Karpas-422 (cell line): ENCODE data around the gene MYB. TPM values are rescaled to one million over a fixed set of nuclear protein-coding genes. Genes with fewer than 3 reads are reported as not detected.
"Not testable (repeated sequence)": the region's sequence is repeated elsewhere in the genome, so short reads cannot be mapped to it uniquely, and the experiment has no call there.

Experiments
- DNase-seq: peaks from one replicate; pipeline ENCODE4 v3.0.0-alpha.2; 2015
- H2AFZ ChIP-seq: fragments of 200-600 bp; sonication (generic); 2 replicates; pipeline ENCODE4 v1.6.1; 2014; ENCODE audit warnings: antibody characterized with exemption, low read length, mixed read lengths
- H3K27ac ChIP-seq: fragments of 200-600 bp; sonication (generic); 2 replicates; pipeline ENCODE4 v1.5.1; 2014; ENCODE audit warnings: mild to moderate bottlenecking, low read length, moderate library complexity
- H3K27me3 ChIP-seq: fragments of 200-600 bp; sonication (generic); 2 replicates; pipeline ENCODE4 v1.6.1; 2014; ENCODE audit warnings: low read length, mixed read lengths
- H3K36me3 ChIP-seq: fragments of 200-600 bp; sonication (generic); 2 replicates; pipeline ENCODE4 v1.6.1; 2014; ENCODE audit warnings: low read length, mixed read lengths; ENCODE audit not compliant: insufficient read depth
- H3K4me1 ChIP-seq: fragments of 200-600 bp; sonication (generic); 2 replicates; pipeline ENCODE4 v1.6.1; 2014; ENCODE audit warnings: mild to moderate bottlenecking, low read length, mixed read lengths
- H3K4me2 ChIP-seq: fragments of 200-600 bp; sonication (generic); 2 replicates; pipeline ENCODE4 v1.6.1; 2014; ENCODE audit warnings: low read length, low read depth, mild to moderate bottlenecking; ENCODE audit not compliant: poor library complexity, severe bottlenecking
- H3K4me3 ChIP-seq: fragments of 200-600 bp; sonication (generic); 2 replicates; pipeline ENCODE4 v1.5.1; 2014; ENCODE audit warnings: mild to moderate bottlenecking, antibody characterized with exemption, low read length, mixed read lengths
- H3K79me2 ChIP-seq: fragments of 200-600 bp; sonication (generic); 2 replicates; pipeline ENCODE4 v1.6.1; 2014; ENCODE audit warnings: mild to moderate bottlenecking, low read length, mixed read lengths
- H3K9ac ChIP-seq: fragments of 200-600 bp; sonication (generic); 2 replicates; pipeline ENCODE4 v1.6.0; 2014; ENCODE audit warnings: low read length
- H3K9me2 ChIP-seq: fragments of 200-600 bp; sonication (generic), shearing (Covaris generic); replicated peaks from 2 replicates; pipeline ENCODE4 v1.6.0; 2014; ENCODE audit warnings: mild to moderate bottlenecking, low read length, moderate library complexity; ENCODE audit not compliant: insufficient read depth
- H3K9me3 ChIP-seq: fragments of 300-700, 200-600 bp; sonication (generic); 2 replicates; pipeline ENCODE4 v1.6.1; 2014; ENCODE audit warnings: low read length, mixed read lengths
- H4K20me1 ChIP-seq: fragments of 200-600 bp; sonication (generic); 2 replicates; pipeline ENCODE4 v1.6.1; 2014; ENCODE audit warnings: mild to moderate bottlenecking, antibody characterized with exemption, low read length, low read depth; ENCODE audit not compliant: insufficient read depth
- total RNA-seq: library from RNA; depleted of rRNA; stranded (reverse); fragments of >200 nt; shearing (Covaris generic); gene quantifications from 2 replicates; pipeline ENCODE4 v1.2.3, GENCODE V29; 2014; ENCODE audit warnings: low replicate concordance

Gene MYB
- total RNA-seq, 1 experiment from 2014 or later: 11.8 TPM

DNA sequence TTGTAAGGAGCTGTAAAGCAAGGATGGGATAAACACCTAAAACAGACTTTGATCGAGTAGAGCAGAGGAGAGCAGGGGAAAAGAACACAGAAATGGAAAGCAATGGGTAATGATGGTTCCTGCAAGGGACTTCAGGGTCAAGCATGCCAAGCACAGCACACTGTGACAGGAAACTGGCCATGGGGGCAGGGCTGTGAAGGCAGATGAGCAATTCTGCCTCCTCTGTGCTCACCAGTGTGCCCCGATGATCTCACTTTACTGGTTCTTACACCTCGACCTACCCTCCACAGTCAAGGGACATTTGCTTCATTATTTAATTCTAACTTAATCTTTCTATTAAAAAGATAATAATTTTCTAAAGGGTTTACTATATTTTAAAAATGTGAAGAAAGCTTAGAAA, 21.6 kb upstream of the MYB start:
- DNase-seq: no peak
- no peaks in the 10 kb centered on the region for H3K27me3 ChIP-seq
- no peak overlapping the region for H3K9ac ChIP-seq
- no peak overlapping the region for H3K27ac ChIP-seq
- H3K4me1 ChIP-seq: peaks cover 5% of the 10 kb centered on the region
- no peak overlapping the region for H2AFZ ChIP-seq
- no peaks in the 10 kb centered on the region for H3K9me3 ChIP-seq
- no peak overlapping the region for H3K4me2 ChIP-seq
- no peaks in the 10 kb centered on the region for H3K79me2 ChIP-seq
- no peaks in the 10 kb centered on the region for H3K36me3 ChIP-seq
- H3K9me2 ChIP-seq: no peaks in the 10 kb centered on the region
- H4K20me1 ChIP-seq: no peaks in the 10 kb centered on the region
- no peak overlapping the region for H3K4me3 ChIP-seq

DNA sequence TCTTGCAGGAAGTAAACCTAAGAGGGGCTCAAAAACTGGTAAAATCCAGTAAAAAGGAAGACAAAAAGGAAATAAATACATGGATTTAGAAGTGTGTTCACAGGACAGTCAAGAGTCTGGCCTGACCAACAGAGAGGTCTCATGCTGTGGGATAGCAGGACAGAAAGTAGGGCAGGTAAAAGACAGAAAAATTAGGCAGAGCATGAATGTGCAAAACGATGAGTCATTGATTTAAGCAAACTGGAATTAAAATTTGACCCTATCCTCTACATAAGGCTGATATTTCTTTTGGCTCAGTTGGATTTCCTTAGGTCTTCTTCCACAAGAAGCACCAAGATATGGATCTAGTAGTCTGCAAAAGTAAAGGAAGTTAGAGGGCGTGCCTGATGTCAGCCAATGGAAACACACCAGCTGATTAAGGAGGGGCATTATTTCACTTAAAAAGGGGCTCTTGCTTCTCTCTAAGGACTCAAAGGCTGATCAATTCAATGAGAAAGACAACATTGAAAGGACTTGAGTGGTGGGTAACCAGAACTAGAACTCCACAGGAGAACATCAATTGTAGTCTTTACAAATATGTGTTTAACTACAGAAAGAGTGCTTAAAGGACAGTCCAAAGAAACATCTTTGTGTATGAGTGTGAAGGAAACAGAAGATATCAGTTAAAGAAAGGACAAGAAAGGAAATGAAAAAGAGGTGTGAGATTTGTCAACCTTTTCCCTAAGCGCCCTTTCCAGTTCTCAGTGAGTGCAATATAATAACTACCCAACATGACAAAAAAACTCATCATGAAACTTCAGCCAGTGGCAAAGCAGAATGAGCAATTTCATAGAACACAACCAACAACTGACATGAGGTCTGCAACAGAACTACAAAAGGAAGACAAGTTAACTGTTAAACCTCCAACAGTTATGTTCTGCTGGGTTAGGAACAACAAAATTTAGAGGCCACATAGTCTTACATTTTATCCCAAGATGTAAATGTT, 19.4 kb upstream of the MYB start:
- DNase-seq: no peak
- no peak overlapping the region for H3K27ac ChIP-seq
- H4K20me1 ChIP-seq: no peaks in the 10 kb centered on the region
- no peaks in the 10 kb centered on the region for H3K27me3 ChIP-seq
- H3K36me3 ChIP-seq: no peaks in the 10 kb centered on the region
- H3K4me2 ChIP-seq: no peak overlapping the region
- no peaks in the 10 kb centered on the region for H3K9me2 ChIP-seq
- H3K4me3 ChIP-seq: no peak overlapping the region
- H3K9ac ChIP-seq: no peak overlapping the region
- no peak overlapping the region for H2AFZ ChIP-seq
- H3K9me3 ChIP-seq: no peaks in the 10 kb centered on the region
- H3K4me1 ChIP-seq: peaks cover 5% of the 10 kb centered on the region
- H3K79me2 ChIP-seq: no peaks in the 10 kb centered on the region

DNA sequence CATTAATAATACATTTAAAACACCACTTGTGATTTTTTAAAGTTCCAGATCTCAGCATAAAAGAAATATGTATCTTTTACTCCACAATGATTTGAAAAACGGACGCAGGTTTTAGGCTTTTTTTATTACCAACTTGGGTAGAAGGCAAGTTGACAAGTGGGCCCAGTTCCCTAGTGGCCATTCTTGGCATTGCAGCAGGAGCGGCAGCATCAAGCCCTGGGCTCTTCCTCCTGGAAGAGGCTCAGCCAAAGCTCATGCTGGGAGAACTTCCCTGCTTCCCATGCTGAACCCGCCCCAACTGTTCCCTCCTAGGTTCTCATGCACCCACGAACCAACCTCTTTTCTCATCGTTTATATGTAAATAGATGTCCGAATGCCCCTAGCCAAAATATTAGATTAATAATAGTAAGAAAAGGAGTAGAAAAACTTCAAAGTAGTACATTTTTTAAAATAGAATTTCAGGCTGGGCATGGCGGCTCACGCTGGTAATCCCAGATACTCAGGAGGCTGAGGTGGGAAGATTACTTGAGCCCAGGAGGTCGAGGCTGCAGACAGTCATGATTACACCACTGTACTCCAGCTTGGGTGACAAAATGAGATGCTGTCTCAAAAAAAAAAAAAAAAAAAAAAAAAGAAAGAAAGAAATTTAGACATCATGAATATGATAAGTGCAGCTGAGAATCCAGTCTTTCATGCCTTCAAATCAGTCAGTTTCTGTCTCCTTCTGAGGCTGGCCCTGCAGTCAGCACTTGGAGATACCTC, 18.2 kb upstream of the MYB start:
- Histone ChIP-seq H3K36me3 (no peaks in the 10 kb centered on the region), H3K9me2 (no peaks in the 10 kb centered on the region), H3K4me2 (peak overlapping the region; percentile 15), H3K27ac (no peak overlapping the region), H3K4me3 (no peak overlapping the region), H3K27me3 (no peaks in the 10 kb centered on the region), H3K9ac (no peak overlapping the region), H3K79me2 (no peaks in the 10 kb centered on the region), H3K4me1 (peaks cover 5% of the 10 kb centered on the region), H4K20me1 (no peaks in the 10 kb centered on the region), H2AFZ (peak overlapping the region; percentile 63; the same call in 1 of the 2 replicates), H3K9me3 (no peaks in the 10 kb centered on the region)
- DNase-seq: peak; percentile 79

DNA sequence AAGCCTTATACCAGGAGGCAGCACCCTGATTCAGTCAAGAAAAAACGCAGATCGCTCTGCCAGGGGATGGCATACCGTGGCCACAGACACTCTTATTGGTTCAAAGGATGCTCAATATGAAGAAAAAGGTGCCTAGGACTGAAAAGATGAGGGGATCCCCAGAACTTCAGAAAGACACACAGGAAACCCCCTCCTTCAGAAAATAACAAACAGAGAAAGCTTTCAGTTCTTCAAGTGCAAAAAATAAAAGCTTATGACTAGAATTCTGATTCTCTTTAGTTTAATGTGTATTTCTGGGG, 17.7 kb upstream of the MYB start:
- Histone ChIP-seq H3K36me3 (no peaks in the 10 kb centered on the region), H3K79me2 (no peaks in the 10 kb centered on the region), H3K4me2 (no peak overlapping the region), H4K20me1 (no peaks in the 10 kb centered on the region), H3K9me2 (no peaks in the 10 kb centered on the region), H3K27ac (no peak overlapping the region), H3K4me3 (no peak overlapping the region), H3K9me3 (no peaks in the 10 kb centered on the region), H3K4me1 (peaks cover 5% of the 10 kb centered on the region), H3K27me3 (no peaks in the 10 kb centered on the region), H2AFZ (no peak overlapping the region; the same call in 1 of the 2 replicates), H3K9ac (no peak overlapping the region)
- no peak for DNase-seq

DNA sequence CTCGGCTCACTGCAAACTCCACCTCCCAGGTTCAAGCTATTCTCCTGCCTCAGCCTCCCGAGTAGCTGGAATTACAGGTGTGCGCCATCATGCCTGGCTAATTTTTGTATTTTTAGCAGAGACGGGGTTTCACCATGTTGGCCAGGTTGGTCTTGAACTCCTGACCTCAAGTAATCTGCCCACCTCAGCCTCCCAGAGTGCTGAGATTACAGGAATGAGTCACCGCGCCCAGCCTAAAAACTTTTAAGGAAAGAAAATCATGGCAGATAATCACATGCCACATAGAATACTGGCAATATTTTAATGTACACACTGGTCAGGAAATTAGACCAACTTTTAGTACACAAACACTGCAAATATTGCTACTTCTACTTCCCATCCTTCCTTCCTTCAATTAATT, 16.7 kb upstream of the MYB start:
- H3K27ac ChIP-seq, H3K4me1 ChIP-seq, H3K9me2 ChIP-seq, H3K79me2 ChIP-seq, H2AFZ ChIP-seq, H3K27me3 ChIP-seq, H4K20me1 ChIP-seq, H3K36me3 ChIP-seq, H3K9ac ChIP-seq, H3K9me3 ChIP-seq, H3K4me3 ChIP-seq, H3K4me2 ChIP-seq, DNase-seq: not testable (repeated sequence)

DNA sequence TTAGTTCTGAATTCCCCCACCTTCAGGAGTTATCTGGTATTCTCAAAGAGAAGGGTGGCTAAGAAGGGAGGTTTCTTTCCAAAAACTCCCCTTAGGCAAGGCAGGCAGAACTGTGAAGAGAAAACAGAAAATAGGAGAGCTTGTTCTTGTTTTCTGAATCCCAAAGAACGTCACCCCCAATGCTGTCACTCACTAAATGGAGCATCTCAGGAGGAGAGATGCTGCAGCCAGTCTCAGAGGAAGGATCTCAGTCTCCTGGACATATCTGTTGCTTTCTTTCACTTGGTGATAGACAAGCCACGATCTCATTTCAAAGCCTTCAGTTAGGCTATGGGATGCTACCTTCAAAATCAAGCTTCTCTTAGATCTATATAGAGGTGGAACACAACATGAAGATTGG, 16.1 kb upstream of the MYB start:
- Histone ChIP-seq H3K79me2 (no peaks in the 10 kb centered on the region), H2AFZ (peak overlapping the region; percentile 79; the same call in 1 of the 2 replicates), H3K9ac (no peak overlapping the region), H3K4me3 (no peak overlapping the region), H3K4me2 (no peak overlapping the region), H3K27ac (no peak overlapping the region), H3K36me3 (no peaks in the 10 kb centered on the region), H3K9me3 (no peaks in the 10 kb centered on the region), H3K9me2 (no peaks in the 10 kb centered on the region), H3K27me3 (no peaks in the 10 kb centered on the region), H4K20me1 (no peaks in the 10 kb centered on the region), H3K4me1 (peaks cover 5% of the 10 kb centered on the region)
- DNase-seq: no peak

DNA sequence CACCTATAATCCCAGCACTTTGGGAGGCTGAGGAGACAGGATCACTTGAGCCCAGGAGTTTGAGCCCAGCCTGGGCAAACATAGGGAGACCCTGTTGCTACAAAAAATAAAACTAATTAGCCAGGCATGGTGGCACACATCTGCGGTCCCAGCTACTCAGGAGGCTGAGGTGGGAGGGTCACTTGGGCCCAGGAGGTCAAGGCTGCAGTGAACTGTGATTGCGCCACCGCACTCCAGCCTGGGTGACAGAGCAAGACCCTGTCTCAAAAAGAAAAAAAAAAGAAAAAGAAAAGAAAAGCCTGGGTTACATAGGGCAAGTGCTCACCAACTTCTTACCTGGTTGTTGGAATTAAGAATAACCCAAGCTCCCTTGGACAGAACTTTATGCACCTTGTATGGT, 14.6 kb upstream of the MYB start:
- Histone ChIP-seq H3K9me3 (no peaks in the 10 kb centered on the region), H3K4me1 (peaks cover 5% of the 10 kb centered on the region)

DNA sequence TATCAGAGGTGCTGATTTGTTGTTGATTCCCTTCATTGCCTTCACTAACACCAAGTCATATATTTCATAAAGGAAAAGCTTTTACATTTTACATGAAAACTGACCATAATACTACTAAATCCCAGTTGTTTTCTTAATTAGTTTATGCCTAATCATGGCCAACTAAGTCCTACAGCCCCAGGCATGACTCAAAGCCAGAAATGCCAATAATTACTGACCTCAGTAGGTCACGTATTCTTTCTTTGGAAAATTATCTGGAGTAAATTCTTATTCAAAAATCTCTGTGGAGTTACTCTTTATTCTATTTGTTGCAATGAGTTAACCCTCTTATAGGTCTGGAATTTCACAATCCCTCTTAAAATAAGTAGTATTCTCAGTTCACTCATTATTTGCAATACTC, 13.5 kb upstream of the MYB start:
- Histone ChIP-seq H3K9me2 (no peaks in the 10 kb centered on the region), H3K27me3 (no peaks in the 10 kb centered on the region; the same call in 1 of the 2 replicates), H3K79me2 (no peaks in the 10 kb centered on the region), H3K9me3 (no peaks in the 10 kb centered on the region), H3K9ac (no peak overlapping the region), H3K4me1 (peaks cover 5% of the 10 kb centered on the region), H4K20me1 (no peaks in the 10 kb centered on the region), H3K27ac (no peak overlapping the region), H2AFZ (no peak overlapping the region), H3K36me3 (no peaks in the 10 kb centered on the region), H3K4me2 (no peak overlapping the region), H3K4me3 (no peak overlapping the region)
- no peak for DNase-seq

More for the DNA sequence above, 14.6 kb upstream of the MYB start:
- H3K27me3 ChIP-seq: no peaks in the 10 kb centered on the region; the same call in 1 of the 2 replicates
- no peak overlapping the region for H3K27ac ChIP-seq
- no peaks in the 10 kb centered on the region for H3K79me2 ChIP-seq
- H2AFZ ChIP-seq: no peak overlapping the region
- no peaks in the 10 kb centered on the region for H3K9me2 ChIP-seq
- no peak overlapping the region for H3K4me2 ChIP-seq
- DNase-seq: no peak
- no peak overlapping the region for H3K9ac ChIP-seq
- H4K20me1 ChIP-seq: no peaks in the 10 kb centered on the region
- no peaks in the 10 kb centered on the region for H3K36me3 ChIP-seq
- H3K4me3 ChIP-seq: no peak overlapping the region
